ENCODE data around the gene TLK1. TPM values are rescaled to one million over a fixed set of nuclear protein-coding genes. Genes with fewer than 3 reads are reported as not detected.

The TLK1 gene
- total and polyA plus RNA-seq, 10 of the 15 experiments (the other 5 are each of a cell fraction or from before 2014, with no cell fraction given): 25.1 to 126 (median 57.3) TPM

DNA sequence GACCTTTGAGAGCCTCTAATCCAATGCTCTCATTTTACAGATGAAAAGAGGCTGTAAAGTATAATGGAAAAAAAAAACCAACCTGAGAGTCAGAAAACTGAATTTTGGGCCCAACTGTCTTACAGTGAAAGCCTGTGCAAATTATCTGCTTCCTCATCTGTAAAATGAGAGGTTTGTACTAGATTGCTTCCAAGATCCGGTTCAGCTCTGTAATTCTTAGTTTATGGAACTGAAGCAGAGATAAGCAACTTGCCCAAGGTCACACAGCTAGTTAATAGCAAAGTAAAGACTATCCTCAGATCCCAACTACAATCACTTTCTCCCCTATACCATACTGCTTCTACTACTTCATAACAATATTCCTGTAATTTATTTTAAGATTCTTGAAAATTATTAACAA, 6.3 kb downstream of the TLK1 start:
- 35% methylated on average over 1 of the region's 1 CpG for WGBS (ENCODE audit: insufficient coverage, insufficient replicate concordance, low lambda C conversion rate, missing lambda C conversion rate)
- ChIA-PET POLR2A (interaction anchor here (0.5 to 11.0 kb wide), 8 partner anchors 13 to 473 kb away, joined by 3 to 143 read pairs (median 4); no protein-coding TSS in a partner anchor), CTCF (interaction anchor here (0.6 to 11.1 kb wide), 13 partner anchors 8 to 1309 kb away, joined by 3 to 92 read pairs (median 4); partner anchors contain the start of gene GORASP2), SMC1A (ENCODE audit: uncharacterized antibody, unreplicated experiment) (interaction anchor here (0.6 to 14.6 kb wide), 32 partner anchors 9 to 291 kb away, joined by 3 to 236 read pairs (median 4); partner anchors contain the start of gene GORASP2), RAD21 (ENCODE audit: unreplicated experiment) (interaction anchor here (0.7 to 10.2 kb wide), 22 partner anchors 9 to 266 kb away, joined by 3 to 102 read pairs (median 7); partner anchors contain the start of gene GORASP2)
- intact Hi-C loops (cut with micrococcal nuclease; ENCODE audit: unreplicated experiment) (loop anchor here (10.0 kb wide), 1 partner anchor 370 kb away; the partner anchor contains the start of gene CYBRD1), in situ Hi-C loops (cut with MboI) (no loop called here)
- peaks cover 98% of the 10 kb centered on the region for H3K79me2 ChIP-seq (ENCODE audit: control insufficient read depth, insufficient read depth, low read length)
- no peaks in the 10 kb centered on the region for H3K27me3 ChIP-seq (replicated peaks in 1 of 2; ENCODE audit: control insufficient read depth in 2 of 2, insufficient read depth in 2 of 2, low read length in 1 of 2)
- H3K9ac ChIP-seq (ENCODE audit: control insufficient read depth, insufficient read depth, low read length): peak overlapping the region; percentile 47
- peak overlapping the region; percentile 74 for H3K4me2 ChIP-seq (ENCODE audit: control insufficient read depth, insufficient read depth)
- H4K20me1 ChIP-seq (ENCODE audit: control insufficient read depth, insufficient read depth): peaks cover 12% of the 10 kb centered on the region
- peak; percentile 27 for ATAC-seq
- H3K36me3 ChIP-seq (ENCODE audit: control insufficient read depth in 2 of 2, insufficient read depth in 2 of 2, low read length in 1 of 2): peaks cover 0 to 2% of the 10 kb centered on the region in 2 experiments; a peak in 2 of 4 replicates
- FAIRE-seq: no peak
- no peaks in the 10 kb centered on the region; the same call in 2 of the 3 replicates for H3K9me3 ChIP-seq (replicated peaks; ENCODE audit: control insufficient read depth, insufficient read depth, low read length)
- peak overlapping the region; percentile 22 for H3K4me3 ChIP-seq
- TF ChIP-seq, protein P1, sequence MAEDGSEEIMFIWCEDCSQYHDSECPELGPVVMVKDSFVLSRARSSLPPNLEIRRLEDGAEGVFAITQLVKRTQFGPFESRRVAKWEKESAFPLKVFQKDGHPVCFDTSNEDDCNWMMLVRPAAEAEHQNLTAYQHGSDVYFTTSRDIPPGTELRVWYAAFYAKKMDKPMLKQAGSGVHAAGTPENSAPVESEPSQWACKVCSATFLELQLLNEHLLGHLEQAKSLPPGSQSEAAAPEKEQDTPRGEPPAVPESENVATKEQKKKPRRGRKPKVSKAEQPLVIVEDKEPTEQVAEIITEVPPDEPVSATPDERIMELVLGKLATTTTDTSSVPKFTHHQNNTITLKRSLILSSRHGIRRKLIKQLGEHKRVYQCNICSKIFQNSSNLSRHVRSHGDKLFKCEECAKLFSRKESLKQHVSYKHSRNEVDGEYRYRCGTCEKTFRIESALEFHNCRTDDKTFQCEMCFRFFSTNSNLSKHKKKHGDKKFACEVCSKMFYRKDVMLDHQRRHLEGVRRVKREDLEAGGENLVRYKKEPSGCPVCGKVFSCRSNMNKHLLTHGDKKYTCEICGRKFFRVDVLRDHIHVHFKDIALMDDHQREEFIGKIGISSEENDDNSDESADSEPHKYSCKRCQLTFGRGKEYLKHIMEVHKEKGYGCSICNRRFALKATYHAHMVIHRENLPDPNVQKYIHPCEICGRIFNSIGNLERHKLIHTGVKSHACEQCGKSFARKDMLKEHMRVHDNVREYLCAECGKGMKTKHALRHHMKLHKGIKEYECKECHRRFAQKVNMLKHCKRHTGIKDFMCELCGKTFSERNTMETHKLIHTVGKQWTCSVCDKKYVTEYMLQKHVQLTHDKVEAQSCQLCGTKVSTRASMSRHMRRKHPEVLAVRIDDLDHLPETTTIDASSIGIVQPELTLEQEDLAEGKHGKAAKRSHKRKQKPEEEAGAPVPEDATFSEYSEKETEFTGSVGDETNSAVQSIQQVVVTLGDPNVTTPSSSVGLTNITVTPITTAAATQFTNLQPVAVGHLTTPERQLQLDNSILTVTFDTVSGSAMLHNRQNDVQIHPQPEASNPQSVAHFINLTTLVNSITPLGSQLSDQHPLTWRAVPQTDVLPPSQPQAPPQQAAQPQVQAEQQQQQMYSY (CRISPR knock-in tag; IDR thresholded peaks at IDR 0.05): no peak
- TF ChIP-seq SMARCA5 (IDR thresholded peaks at IDR 0.05): no peak
- TF ChIP-seq, protein P2, sequence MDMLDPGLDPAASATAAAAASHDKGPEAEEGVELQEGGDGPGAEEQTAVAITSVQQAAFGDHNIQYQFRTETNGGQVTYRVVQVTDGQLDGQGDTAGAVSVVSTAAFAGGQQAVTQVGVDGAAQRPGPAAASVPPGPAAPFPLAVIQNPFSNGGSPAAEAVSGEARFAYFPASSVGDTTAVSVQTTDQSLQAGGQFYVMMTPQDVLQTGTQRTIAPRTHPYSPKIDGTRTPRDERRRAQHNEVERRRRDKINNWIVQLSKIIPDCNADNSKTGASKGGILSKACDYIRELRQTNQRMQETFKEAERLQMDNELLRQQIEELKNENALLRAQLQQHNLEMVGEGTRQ (IDR thresholded peaks at IDR 0.05; ENCODE audit: borderline replicate concordance, low read depth, low read length): no peak
- TF ChIP-seq MEF2A (IDR thresholded peaks at IDR 0.05; ENCODE audit: insufficient read depth, low read depth, low read length): no peak
- TF ChIP-seq, protein P3, sequence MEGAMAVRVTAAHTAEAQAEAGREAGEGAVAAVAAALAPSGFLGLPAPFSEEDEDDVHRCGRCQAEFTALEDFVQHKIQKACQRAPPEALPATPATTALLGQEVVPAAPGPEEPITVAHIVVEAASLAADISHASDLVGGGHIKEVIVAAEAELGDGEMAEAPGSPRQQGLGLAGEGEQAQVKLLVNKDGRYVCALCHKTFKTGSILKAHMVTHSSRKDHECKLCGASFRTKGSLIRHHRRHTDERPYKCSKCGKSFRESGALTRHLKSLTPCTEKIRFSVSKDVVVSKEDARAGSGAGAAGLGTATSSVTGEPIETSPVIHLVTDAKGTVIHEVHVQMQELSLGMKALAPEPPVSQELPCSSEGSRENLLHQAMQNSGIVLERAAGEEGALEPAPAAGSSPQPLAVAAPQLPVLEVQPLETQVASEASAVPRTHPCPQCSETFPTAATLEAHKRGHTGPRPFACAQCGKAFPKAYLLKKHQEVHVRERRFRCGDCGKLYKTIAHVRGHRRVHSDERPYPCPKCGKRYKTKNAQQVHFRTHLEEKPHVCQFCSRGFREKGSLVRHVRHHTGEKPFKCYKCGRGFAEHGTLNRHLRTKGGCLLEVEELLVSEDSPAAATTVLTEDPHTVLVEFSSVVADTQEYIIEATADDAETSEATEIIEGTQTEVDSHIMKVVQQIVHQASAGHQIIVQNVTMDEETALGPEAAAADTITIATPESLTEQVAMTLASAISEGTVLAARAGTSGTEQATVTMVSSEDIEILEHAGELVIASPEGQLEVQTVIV (IDR thresholded peaks at IDR 0.05; ENCODE audit: borderline replicate concordance, partially characterized antibody): no peak
- no peak for TF ChIP-seq STAT1 (conservative IDR thresholded peaks at IDR 0.05)
- TF ChIP-seq ZNF622 (IDR thresholded peaks at IDR 0.05): no peak
- no peak for TF ChIP-seq ATF7 (IDR thresholded peaks at IDR 0.05; ENCODE audit: low read depth)
- TF ChIP-seq, protein P4, sequence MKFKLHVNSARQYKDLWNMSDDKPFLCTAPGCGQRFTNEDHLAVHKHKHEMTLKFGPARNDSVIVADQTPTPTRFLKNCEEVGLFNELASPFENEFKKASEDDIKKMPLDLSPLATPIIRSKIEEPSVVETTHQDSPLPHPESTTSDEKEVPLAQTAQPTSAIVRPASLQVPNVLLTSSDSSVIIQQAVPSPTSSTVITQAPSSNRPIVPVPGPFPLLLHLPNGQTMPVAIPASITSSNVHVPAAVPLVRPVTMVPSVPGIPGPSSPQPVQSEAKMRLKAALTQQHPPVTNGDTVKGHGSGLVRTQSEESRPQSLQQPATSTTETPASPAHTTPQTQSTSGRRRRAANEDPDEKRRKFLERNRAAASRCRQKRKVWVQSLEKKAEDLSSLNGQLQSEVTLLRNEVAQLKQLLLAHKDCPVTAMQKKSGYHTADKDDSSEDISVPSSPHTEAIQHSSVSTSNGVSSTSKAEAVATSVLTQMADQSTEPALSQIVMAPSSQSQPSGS (IDR thresholded peaks at IDR 0.05; ENCODE audit: low read length): 0 out of 2 replicates have a peak, but pooled peaks have one; percentile 16
- TF ChIP-seq MTA2 (IDR thresholded peaks at IDR 0.05; ENCODE audit: low read depth): no peak
- TF ChIP-seq IKZF2 (IDR thresholded peaks at IDR 0.05): peak in 1 of 2 experiments; percentile 16; a peak in 1 of 4 replicates
- TF ChIP-seq BMI1 (IDR thresholded peaks at IDR 0.05; ENCODE audit: borderline replicate concordance): no peak
- no peak for TF ChIP-seq SREBF1 (IDR thresholded peaks at IDR 0.05; ENCODE audit: low read length)
- BruUV-seq (replicated peaks): no TSS peak
- no peak for DNase-seq (ENCODE audit: low read depth, low spot score)
- H2AFZ ChIP-seq (ENCODE audit: control insufficient read depth, low read depth, low read length): no peak overlapping the region
- H3K27ac ChIP-seq (ENCODE audit: control insufficient read depth, insufficient read depth): peak overlapping the region; percentile 68
- peaks cover 14% of the 10 kb centered on the region for H3K4me1 ChIP-seq (ENCODE audit: control insufficient read depth, insufficient read depth, low read length)
